ENCODE data around the gene PTPRZ1.

Gene PTPRZ1

DNA sequence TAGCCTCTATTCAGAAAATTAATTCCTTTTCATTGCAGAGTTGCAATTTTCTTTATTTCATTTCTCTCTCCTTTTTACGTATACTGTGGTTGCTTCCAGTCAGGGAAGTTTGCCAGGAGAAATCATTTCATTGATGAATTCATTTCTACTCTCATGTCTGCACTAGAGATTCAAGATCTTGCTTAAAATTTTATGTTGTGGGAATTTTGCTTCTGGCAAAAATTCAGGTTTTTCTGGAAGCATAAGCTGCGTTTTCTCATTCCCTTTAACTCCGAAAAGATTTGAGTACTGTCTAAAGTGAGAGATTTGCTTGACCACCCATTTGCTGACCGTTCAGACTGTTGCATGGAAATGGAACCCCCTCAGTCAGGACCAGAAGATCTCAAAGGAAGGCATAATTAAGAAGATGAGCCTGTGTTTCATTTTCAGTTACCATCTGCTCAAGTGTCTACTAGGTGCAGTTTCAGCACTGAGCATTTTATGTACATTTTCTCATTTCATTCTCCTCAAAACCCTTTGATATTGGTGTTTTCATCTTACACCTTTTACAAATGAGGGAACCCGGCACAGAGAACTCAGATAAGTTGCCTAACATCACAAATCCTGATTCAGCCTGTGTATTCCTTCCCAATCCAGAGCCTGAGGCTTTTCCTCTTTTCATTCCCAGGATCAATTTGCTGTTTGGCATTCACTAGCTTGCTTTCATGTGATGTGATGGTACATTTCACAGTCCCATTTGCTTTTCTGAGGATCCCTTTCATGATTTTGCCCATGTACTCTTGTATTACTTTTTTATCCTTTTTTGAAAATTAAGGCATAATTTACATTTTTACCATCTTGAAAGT, 3.9 kb downstream of the PTPRZ1 start:
- TF ChIP-seq POLR2A (IDR thresholded peaks at IDR 0.05; ENCODE audit: low read length) = no peak
- no peak for TF ChIP-seq GATA1 (IDR thresholded peaks at IDR 0.05; ENCODE audit: low read depth, low read length)
- no peak for DNase-seq

DNA sequence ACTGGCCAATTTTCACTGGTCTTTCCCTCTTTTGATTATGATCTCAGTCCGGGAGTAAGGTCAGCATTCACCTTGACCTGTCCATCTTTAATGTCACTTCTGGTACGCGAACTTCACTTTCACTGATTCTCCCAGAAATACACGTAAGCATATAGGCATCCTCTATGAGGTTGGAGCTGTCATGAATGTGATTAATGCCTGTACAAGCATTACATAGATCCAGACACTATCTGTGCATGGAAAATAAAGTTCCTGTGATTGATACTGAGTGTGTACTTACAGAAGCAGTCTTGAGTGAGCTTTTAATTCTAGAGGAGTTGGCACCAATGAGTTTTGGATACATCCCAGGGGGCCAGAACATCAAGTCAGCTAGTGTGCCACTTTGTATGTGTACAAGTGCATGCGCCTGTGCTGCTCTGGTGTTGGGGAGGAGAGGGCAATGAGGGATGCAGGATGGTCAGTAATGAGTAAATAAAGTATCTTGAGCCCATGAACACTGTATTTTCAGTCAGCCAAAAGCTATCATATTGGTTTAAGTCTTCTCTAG, 6.0 kb downstream of the PTPRZ1 start:
- DNase-seq = no peak
- no peak for TF ChIP-seq POLR2A (IDR thresholded peaks at IDR 0.05; ENCODE audit: low read length)
- no peak for TF ChIP-seq GATA1 (IDR thresholded peaks at IDR 0.05; ENCODE audit: low read depth, low read length)

DNA sequence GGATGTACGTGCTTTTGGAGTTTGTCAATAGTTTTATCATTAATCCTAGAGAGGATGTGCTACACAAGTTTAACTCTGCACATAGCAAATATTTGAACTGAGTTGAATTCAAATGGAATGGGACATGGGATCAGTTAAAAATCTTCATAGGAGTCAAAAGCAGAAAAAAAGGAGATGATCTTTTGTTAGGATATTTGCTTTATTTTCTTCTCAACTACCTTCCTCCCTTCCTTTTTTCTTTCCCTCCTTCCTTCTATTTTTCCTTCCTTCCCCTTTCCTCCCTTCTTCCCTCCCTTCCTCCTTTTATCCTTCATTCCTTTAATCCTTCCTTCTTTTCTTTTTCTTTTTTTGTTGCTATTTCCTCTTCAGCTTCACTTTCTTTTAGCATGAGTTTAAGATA, 6.6 kb downstream of the PTPRZ1 start:
- no peak for DNase-seq
- TF ChIP-seq POLR2A (IDR thresholded peaks at IDR 0.05; ENCODE audit: low read length) = no peak
- TF ChIP-seq GATA1 (IDR thresholded peaks at IDR 0.05; ENCODE audit: low read depth, low read length) = no peak

DNA sequence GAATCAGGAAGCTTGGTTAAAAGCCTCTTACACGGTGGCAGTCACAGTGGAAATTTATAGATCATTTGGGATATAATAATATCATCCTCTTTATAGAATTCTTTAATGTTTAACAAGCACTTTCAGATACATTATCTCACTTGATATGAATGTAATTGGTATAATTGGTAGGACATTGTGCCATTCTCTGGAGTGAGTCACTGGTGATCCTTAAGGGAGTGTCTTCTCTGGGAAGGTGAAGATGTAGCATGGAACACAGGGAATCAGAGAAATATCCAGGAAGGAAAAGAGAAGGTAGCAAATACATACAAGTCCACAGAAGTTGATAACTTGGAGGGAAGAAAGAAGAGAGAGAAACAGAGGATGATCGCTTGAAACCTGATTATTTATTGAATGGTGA, 9.8 kb downstream of the PTPRZ1 start:
- DNase-seq = no peak
- TF ChIP-seq POLR2A (IDR thresholded peaks at IDR 0.05; ENCODE audit: low read length) = no peak
- TF ChIP-seq GATA1 (IDR thresholded peaks at IDR 0.05; ENCODE audit: low read depth, low read length) = no peak

DNA sequence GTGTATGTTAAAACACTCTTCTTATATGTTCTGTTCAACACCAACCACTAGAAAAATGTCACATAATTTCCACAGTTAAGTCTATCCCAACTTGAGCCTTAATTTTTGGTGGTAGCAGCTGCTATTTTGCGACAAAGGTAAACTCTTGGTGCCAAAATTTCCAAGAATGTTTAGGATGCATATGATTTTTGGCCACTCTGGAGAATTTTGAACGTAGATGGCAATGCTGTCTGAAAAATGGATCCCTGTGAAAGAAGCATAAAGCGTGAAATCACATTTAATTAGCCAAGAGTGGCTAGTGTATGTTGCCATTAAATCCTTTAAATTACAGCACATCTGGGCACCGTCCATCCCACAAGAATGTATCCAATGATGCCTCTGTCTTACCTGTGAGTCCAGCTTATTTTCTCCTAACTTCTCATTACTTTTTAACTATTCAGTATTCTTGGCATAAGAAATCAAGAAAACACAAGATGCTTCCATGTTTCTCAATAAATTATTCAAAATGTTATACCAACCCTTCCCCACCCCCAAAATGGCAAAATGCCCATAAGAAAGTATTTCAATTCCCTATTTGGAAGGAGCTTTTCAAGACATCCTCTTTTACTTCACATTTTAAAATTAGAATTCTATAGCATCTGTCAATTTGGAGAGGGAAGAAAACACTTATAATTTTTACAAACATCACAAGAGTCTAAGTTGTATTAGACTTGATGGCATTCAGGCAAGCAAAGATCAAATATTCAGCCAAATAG, 12.4 kb downstream of the PTPRZ1 start:
- TF ChIP-seq GATA1 (IDR thresholded peaks at IDR 0.05; ENCODE audit: low read depth, low read length) (no peak), POLR2A (IDR thresholded peaks at IDR 0.05; ENCODE audit: low read length) (no peak)
- DNase-seq = no peak

DNA sequence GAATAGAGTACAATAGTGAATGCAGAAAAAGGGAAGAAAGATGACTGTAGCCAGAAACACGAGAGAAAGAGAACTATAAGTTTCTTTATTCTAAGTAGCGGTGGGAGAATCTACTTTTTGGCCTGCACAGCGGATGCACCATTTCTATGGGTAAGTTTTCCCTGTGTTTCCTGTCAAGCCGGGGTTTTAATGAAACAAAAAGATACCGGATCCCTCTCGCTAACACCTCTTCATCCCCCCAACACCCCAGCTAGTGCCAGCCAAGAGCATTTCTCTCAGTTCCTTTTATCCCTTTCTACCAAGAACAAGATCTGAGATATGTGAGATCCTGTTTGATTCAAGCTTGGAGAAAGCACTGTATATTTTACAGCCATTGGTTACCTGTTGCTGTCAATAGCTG, 14.7 kb downstream of the PTPRZ1 start:
- DNase-seq = no peak
- TF ChIP-seq GATA1 (IDR thresholded peaks at IDR 0.05; ENCODE audit: low read depth, low read length) (no peak), POLR2A (IDR thresholded peaks at IDR 0.05; ENCODE audit: low read length) (no peak)

DNA sequence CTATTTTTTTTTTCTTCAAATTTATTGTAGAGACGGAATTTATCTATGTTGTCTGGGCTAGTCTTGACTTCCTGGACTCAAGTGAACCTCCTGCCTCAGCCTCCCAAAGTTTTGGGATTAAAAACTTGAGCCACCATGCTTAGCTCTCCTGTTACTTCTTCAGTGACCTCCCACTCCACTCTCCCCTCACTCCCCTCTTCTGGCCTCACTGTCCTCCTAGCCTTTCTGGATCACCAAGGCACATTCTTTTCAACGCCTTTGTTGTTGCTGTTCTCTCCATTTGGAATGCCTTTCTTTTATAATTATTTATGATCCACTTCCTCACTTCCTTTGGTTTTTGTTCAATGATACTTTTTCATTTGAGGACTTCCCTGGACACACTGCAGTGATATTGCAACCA, 17.9 kb downstream of the PTPRZ1 start:
- no peak for DNase-seq
- TF ChIP-seq POLR2A (IDR thresholded peaks at IDR 0.05; ENCODE audit: low read length) (no peak), GATA1 (IDR thresholded peaks at IDR 0.05; ENCODE audit: low read depth, low read length) (no peak)

DNA sequence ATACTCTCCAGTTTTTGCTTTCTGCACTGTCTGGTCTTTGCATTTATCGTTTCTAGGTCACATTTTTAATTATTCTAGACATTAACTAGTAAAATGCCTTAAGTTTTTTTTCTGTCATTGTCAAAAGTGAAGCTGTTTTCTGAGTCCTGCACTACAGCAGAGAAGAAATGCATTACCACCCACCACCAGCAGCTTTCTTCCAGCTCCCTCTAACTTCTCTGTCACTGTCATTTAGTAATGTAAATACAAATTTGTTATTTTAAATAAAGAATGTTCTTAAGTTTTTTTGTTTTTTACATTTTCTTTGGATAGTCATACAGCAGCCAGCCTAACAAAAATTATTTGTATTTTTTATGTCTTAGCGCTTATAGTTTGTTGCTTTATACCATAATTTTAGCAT, 18.8 kb downstream of the PTPRZ1 start:
- DNase-seq = no peak

DNA sequence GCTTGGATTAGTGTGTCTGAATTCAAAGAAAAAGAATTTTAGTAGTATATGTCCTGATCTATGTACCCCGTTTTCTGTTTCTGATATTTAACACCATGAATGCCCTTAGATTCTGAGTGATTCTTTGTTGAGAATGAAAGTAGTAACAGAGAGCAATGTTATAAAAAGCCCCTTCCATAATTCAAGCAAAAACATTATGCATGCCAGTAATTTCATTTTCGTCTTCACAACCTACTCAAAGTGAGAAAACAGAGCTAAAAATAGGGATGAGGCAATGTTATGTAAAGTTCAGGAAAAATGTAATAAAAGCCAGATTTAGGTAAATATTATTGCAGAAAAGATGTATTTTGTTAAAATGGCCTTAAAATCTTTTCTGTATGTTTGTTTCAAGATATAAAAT, 28.1 kb downstream of the PTPRZ1 start:
- DNase-seq = no peak

More for the DNA sequence above, 18.8 kb downstream of the PTPRZ1 start:
- TF ChIP-seq GATA1 (IDR thresholded peaks at IDR 0.05; ENCODE audit: low read depth, low read length) (no peak), POLR2A (IDR thresholded peaks at IDR 0.05; ENCODE audit: low read length) (no peak)

DNA sequence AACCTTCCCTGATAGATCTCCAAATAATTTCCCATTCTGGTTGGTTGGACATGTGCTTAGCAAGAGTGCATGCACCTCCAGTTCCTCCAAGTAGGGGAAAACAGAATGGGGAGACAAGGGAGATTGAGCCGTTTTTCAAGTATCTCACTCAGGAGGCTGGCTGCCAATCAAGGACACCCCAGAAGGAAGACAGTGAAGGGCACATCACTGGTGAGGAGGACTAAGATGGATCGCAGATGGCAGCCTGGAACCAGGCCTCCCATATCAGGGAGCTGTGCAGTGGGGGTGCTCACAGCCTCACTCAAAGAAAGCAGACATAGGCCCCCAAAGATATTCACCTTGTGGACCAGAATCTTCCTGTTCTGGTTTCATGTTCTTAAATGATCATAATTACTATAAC, 31.2 kb downstream of the PTPRZ1 start:
- DNase-seq = no peak

More for the DNA sequence above, 28.1 kb downstream of the PTPRZ1 start:
- no peak for TF ChIP-seq GATA1 (IDR thresholded peaks at IDR 0.05; ENCODE audit: low read depth, low read length)
- TF ChIP-seq POLR2A (IDR thresholded peaks at IDR 0.05; ENCODE audit: low read length) = no peak

DNA sequence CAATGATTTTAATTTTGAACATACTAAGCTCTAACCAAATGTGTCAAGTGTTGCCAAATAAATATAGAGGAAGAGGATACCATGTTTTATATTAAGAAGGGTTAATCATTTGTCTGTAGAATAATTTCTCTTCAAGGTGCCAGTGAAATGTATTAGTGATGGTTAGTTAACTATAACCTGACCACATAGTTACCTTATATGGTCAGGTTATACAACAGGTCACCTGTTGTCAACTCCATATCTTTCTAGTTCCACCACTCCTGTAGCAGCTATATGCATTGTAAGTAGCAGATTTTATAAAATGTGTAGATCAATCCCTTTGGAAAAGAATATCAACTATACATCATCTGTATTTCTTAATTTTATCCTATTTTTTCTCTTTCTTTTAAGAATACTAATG, 35.1 kb downstream of the PTPRZ1 start:
- TF ChIP-seq POLR2A (IDR thresholded peaks at IDR 0.05; ENCODE audit: low read length) (no peak), GATA1 (IDR thresholded peaks at IDR 0.05; ENCODE audit: low read depth, low read length) (no peak)
- no peak for DNase-seq

More for the DNA sequence above, 31.2 kb downstream of the PTPRZ1 start:
- TF ChIP-seq GATA1 (IDR thresholded peaks at IDR 0.05; ENCODE audit: low read depth, low read length) = no peak
- no peak for TF ChIP-seq POLR2A (IDR thresholded peaks at IDR 0.05; ENCODE audit: low read length)

DNA sequence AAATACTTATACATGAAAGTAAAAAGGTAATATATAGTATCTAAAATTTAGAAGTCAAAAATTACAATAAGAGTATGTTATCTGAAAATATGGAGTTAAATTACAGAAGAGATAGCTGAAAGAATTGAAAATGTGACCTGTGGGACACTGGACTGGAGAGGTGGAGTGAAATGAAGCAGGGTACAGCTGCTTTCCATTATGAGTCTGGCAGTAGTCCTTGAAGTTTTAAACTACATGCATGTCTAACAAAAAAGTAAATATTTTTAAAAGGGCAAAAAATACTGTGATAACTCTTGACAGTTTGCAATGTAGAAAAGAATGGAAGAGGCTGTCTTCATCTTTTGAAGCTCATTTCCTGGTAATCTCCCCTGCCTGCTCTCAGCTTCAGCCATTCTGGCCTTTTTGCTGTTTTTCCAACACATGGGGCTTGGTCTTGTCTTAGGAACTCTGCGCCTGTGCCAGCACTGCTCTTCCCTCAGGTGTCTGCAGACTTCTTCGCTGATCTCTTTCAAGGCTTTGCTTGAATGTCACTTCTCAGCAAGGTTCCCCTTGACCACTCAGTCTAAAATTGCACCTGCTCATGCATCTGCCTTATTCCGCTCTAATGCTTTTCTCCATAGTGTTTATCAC, 36.9 kb downstream of the PTPRZ1 start:
- DNase-seq = no peak
- no peak for TF ChIP-seq GATA1 (IDR thresholded peaks at IDR 0.05; ENCODE audit: low read depth, low read length)
- TF ChIP-seq POLR2A (IDR thresholded peaks at IDR 0.05; ENCODE audit: low read length) = no peak

DNA sequence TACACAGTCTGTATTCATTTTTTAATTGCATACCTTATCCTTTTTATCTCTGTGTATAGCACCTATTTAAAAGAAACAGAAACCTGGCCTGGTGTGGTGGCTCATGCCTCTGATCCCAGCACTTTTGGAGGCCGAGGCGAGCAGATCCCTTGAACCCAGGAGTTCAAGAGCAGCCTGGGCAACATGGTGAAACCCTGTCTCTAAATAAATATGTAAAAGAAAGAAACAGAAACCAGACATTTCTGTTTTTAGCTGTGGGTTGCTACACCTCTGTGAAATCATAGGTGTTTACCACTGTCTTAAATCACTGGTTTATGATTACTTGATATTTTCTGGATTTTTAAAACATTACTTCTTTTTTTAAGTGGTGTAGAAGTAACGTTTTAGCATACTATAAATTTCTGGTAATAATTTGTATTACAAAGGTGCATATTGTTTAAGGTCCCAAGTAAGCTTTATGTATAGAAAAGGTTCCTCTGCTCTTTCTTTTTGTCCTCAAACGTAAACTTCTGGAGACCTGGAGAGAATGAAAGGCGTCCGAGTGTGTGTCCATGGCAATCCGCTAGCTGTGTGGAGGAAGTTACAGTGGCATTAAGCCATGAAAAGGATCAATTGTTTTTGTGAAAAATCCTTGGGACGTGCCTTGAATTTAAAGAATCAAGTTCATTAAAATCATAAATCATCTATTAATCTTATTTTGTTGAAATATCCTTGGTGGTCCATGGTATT, 41.1 kb downstream of the PTPRZ1 start:
- TF ChIP-seq POLR2A (IDR thresholded peaks at IDR 0.05; ENCODE audit: low read length) = no peak
- no peak for TF ChIP-seq GATA1 (IDR thresholded peaks at IDR 0.05; ENCODE audit: low read depth, low read length)
- DNase-seq = no peak

Data from erythroblast (primary cell).